A673 (cell line): Measurements from ENCODE around the gene INVS. TPM values are rescaled to one million over a fixed set of nuclear protein-coding genes. Genes with fewer than 3 reads are reported as not detected.

Experiments used
- BruUV-seq: library from RNA; stranded (reverse); fragments of 400-500 nt; replicated peaks from 2 replicates; lab custom pipeline; 2021; lab: Mats Ljungman, UMichigan
- CTCF ChIA-PET: fragments of 300-600 bp; sonication (Branson Sonifier 250); formaldehyde crosslinking; loops from one replicate; lab custom pipeline; 2022; ENCODE audit warnings: antibody characterized with exemption; lab: Charles Lee
- POLR2A ChIA-PET: fragments of 300-600 bp; sonication (Branson Sonifier 250); formaldehyde crosslinking; loops from one replicate; lab custom pipeline; 2022; ENCODE audit warnings: antibody characterized with exemption; ENCODE audit not compliant: low non-redundant PET; lab: Charles Lee
- DNase-seq: peaks from one replicate; pipeline ENCODE4 v3.0.0-alpha.2; 2015; ENCODE audit warnings: low spot score
- H3K27ac ChIP-seq: fragments of 200-600 bp; sonication (generic); 2 replicates; pipeline ENCODE4 v1.5.1; 2016; ENCODE audit warnings: mixed run types, low read depth, mild to moderate bottlenecking, mixed read lengths, antibody characterized with exemption, low read length; ENCODE audit not compliant: poor library complexity, severe bottlenecking
- H3K27me3 ChIP-seq: fragments of 200-600 bp; sonication (generic); replicated peaks from 2 replicates; pipeline ENCODE4 v1.6.1; 2017; ENCODE audit warnings: mixed run types, low read depth, mild to moderate bottlenecking, mixed read lengths, antibody characterized with exemption, low read length; ENCODE audit not compliant: insufficient read depth, poor library complexity
- H3K36me3 ChIP-seq: fragments of 200-600 bp; sonication (generic); 2 replicates; pipeline ENCODE4 v1.6.1; 2016; ENCODE audit warnings: mixed run types, mild to moderate bottlenecking, mixed read lengths, antibody characterized with exemption, low read length; ENCODE audit not compliant: insufficient read depth, poor library complexity, severe bottlenecking
- H3K4me1 ChIP-seq: fragments of 200-600 bp; sonication (generic); 2 replicates; pipeline ENCODE4 v1.6.1; 2017; ENCODE audit warnings: mixed run types, mild to moderate bottlenecking, mixed read lengths, antibody characterized with exemption, low read length; ENCODE audit not compliant: insufficient read depth, poor library complexity, severe bottlenecking
- H3K4me3 ChIP-seq: fragments of 200-600 bp; sonication (generic); 2 replicates; pipeline ENCODE4 v1.5.1; 2016; ENCODE audit warnings: low read depth, mixed run types, mild to moderate bottlenecking, mixed read lengths, low read length; ENCODE audit not compliant: poor library complexity, severe bottlenecking
- H3K9me3 ChIP-seq: fragments of 200-600 bp; sonication (generic); 2 replicates; pipeline ENCODE4 v1.6.1; 2016; ENCODE audit warnings: mixed run types, low read depth, mild to moderate bottlenecking, mixed read lengths, antibody characterized with exemption, low read length; ENCODE audit not compliant: poor library complexity, severe bottlenecking
- EZH2 ChIP-seq: fragments of 200-600 bp; sonication (generic); IDR thresholded peaks from 2 replicates; pipeline ENCODE4 v1.6.1; 2017; ENCODE audit warnings: borderline replicate concordance, low read depth, mild to moderate bottlenecking, mixed read lengths, antibody characterized with exemption, low read length; ENCODE audit not compliant: poor library complexity, severe bottlenecking
- intact Hi-C: fragments of 100-400 bp; cut with micrococcal nuclease; formaldehyde crosslinking; loops from one replicate; pipeline ENCODE4 v1.10.0; 2022; ENCODE audit not compliant: unreplicated experiment
- total RNA-seq: library from RNA; stranded (reverse); gene quantifications from 2 replicates; pipeline ENCODE4 v1.2.3, GENCODE V29; 2021
- TF ChIP-seq, protein P1 (sequence below): fragments of 300-800, 200-600 bp; sonication (generic); conservative IDR thresholded peaks from 2 replicates; pipeline ENCODE4 v1.5.1; 2017; ENCODE audit warnings: low read depth, mild to moderate bottlenecking, antibody characterized with exemption, low read length, moderate library complexity, mixed read lengths

Gene INVS
- total RNA-seq, 1 experiment from 2014 or later = 23.3 TPM

DNA sequence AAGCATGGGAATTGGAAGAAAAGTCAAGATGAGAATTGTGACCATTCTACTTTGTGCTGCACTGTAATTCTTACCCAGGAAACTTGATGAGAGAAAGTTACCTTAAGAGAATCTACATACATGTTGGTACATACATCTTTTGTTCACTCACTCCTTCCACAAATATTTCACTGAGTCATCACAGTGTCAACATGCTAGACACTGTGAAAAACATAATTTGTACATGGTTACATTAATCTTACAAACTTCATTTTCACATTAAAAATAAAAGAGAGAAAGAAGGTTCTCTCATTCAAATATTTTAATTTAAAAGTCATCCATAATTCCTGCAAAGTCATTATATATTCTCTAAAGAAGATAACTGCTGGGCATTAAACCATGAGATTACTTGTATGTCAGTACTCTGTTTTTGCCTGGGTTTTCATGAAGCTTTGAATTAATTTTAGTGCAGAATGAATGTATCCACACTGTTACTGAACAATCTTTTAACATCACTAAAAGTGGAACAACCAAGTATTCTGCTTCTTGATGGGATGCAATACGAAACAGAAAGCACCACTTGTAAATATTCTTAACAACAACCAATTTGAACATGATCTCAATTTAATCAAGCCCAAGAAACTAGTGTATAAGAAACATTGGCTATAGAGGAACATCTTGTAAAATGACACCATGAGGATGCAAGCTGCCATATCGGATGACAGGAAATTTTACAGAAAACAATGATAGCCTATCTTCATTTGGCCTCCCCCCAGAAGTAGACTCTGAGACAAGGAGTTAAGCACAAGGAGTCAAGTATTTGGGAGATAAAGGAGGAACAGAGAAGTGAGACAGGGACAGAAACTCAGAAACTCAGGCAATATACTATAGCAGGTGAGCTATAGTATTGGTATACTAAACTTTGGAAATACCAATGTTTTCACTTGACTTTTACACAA lies 28.7 kb upstream of the INVS start:
- Histone ChIP-seq H3K4me1 (peaks cover 25% of the 10 kb centered on the region), H3K36me3 (no peaks in the 10 kb centered on the region), H3K4me3 (no peak overlapping the region), H3K27ac (peak overlapping the region; percentile 22), H3K9me3 (no peaks in the 10 kb centered on the region), H3K27me3 (no peaks in the 10 kb centered on the region)
- no TSS peak for BruUV-seq
- intact Hi-C loops = no loop called here
- TF ChIP-seq, protein P1, sequence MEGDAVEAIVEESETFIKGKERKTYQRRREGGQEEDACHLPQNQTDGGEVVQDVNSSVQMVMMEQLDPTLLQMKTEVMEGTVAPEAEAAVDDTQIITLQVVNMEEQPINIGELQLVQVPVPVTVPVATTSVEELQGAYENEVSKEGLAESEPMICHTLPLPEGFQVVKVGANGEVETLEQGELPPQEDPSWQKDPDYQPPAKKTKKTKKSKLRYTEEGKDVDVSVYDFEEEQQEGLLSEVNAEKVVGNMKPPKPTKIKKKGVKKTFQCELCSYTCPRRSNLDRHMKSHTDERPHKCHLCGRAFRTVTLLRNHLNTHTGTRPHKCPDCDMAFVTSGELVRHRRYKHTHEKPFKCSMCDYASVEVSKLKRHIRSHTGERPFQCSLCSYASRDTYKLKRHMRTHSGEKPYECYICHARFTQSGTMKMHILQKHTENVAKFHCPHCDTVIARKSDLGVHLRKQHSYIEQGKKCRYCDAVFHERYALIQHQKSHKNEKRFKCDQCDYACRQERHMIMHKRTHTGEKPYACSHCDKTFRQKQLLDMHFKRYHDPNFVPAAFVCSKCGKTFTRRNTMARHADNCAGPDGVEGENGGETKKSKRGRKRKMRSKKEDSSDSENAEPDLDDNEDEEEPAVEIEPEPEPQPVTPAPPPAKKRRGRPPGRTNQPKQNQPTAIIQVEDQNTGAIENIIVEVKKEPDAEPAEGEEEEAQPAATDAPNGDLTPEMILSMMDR = no peak
- TF ChIP-seq EZH2 = no peak
- DNase-seq = peak; percentile 51
- ChIA-PET POLR2A (no interaction called here), CTCF (no interaction called here)

DNA sequence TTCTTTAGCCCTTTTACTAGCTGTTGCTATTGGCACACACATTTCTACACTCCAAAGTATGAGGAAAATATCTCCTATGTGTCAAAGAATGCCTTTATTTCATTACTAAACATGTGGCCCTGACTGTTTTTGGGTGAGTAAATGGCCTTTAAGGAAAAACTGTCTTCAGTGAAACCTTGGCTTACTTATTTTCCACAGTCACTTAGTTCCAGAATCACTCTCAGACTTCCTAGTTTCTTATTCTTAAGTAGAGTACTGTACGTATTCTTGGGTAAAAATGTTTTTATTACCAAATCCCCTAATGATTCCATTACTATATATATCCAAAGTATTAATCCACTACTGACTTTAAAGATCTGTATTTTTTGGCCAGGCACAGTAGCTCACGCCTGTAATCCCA lies 27.8 kb upstream of the INVS start:
- intact Hi-C loops = no loop called here
- POLR2A ChIA-PET = no interaction called here
- BruUV-seq = no TSS peak

DNA sequence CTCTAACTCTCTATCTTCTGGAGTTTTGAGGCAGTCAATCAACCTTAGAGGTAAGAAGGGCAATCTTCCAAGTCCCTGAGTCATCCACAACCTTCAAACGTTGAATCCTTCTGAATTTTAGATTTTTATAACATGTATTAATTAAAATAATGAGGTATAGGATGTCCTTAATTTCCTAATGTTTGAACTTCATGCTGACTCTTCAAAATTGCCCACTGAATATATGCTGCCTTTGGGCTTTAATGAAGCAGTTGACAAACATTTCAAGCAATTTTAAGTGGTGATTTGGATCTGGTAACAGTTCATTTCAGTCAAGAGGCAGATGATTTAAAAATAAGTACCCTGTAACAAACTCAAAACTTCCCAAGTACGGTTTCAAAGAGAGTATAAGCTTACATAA lies 26.2 kb upstream of the INVS start:
- no TSS peak for BruUV-seq
- no peaks in the 10 kb centered on the region for H3K36me3 ChIP-seq
- CTCF ChIA-PET = no interaction called here
- no peak for DNase-seq
- TF ChIP-seq, protein P1 = no peak
- no peak for TF ChIP-seq EZH2
- no peak overlapping the region for H3K27ac ChIP-seq
- intact Hi-C loops = no loop called here
- POLR2A ChIA-PET = no interaction called here
- H3K4me3 ChIP-seq = no peak overlapping the region
- no peaks in the 10 kb centered on the region for H3K9me3 ChIP-seq
- no peaks in the 10 kb centered on the region for H3K27me3 ChIP-seq
- H3K4me1 ChIP-seq = peaks cover 16% of the 10 kb centered on the region

More for the DNA sequence above, 27.8 kb upstream of the INVS start:
- Histone ChIP-seq H3K4me3 (no peak overlapping the region), H3K36me3 (no peaks in the 10 kb centered on the region), H3K27ac (no peak overlapping the region), H3K27me3 (no peaks in the 10 kb centered on the region), H3K4me1 (peaks cover 23% of the 10 kb centered on the region), H3K9me3 (no peaks in the 10 kb centered on the region)
- no peak for TF ChIP-seq EZH2
- TF ChIP-seq, protein P1 = no peak
- no peak for DNase-seq
- CTCF ChIA-PET = no interaction called here
